Measurements from ENCODE around the gene TMEM134. TPM values are rescaled to one million over a fixed set of nuclear protein-coding genes. Genes with fewer than 3 reads are reported as not detected.
"Not testable (repeated sequence)": the region's sequence is repeated elsewhere in the genome, so short reads cannot be mapped to it uniquely, and the experiment has no call there.

TMEM134 gene
- total RNA-seq, 2 experiments from 2014 or later, result 52.6 to 56.1 TPM

DNA sequence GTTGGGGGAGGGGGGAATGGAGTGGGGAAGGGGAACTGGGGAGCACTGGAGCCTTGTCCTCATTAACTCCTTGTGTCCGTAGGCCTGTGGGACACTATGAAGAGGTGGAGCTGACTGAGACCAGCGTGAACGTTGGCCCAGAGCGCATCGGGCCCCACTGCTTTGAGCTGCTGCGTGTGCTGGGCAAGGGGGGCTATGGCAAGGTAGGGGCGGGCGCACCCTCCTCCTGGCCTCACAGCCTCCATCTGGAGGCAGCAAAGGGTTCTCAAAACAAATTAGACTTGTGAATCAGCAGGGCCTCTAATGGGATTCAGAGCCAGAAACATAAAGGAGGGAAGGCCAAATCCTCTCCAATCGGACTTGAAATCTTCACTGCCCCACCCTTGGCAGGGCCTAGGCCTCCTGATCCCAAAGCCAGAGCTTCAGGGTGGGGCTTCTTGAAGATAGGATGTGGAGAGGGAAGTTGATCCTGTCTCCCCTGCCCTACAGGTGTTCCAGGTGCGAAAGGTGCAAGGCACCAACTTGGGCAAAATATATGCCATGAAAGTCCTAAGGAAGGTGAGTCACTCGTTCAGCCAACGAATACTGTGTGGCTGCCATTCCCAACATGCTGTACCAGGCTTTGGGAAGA lies 39.9 kb downstream of the TMEM134 start:
- H3K27ac Mint-ChIP-seq, result peak overlapping the region; percentile 97
- no peaks in the 10 kb centered on the region for H3K9me3 Mint-ChIP-seq
- H3K27me3 Mint-ChIP-seq (ENCODE audit: low read depth), result no peaks in the 10 kb centered on the region
- intact Hi-C loops (cut with micrococcal nuclease), result loop anchor here (2.0 kb wide), 1 partner anchor 40 kb away; the partner anchor contains the start of gene TMEM134
- H3K4me3 Mint-ChIP-seq, result peak overlapping the region; percentile 98
- CTCF ChIA-PET, result interaction anchor here (0.6 to 2.7 kb wide), 4 partner anchors 10 to 27 kb away, joined by 3 to 7 read pairs (median 4); partner anchors contain the start of genes PPP1CA and TBC1D10C
- peaks cover 42% of the 10 kb centered on the region for H3K4me1 Mint-ChIP-seq (ENCODE audit: low read depth)
- peaks cover 15% of the 10 kb centered on the region for H3K36me3 Mint-ChIP-seq (ENCODE audit: low read depth)
- no peak for DNase-seq

DNA sequence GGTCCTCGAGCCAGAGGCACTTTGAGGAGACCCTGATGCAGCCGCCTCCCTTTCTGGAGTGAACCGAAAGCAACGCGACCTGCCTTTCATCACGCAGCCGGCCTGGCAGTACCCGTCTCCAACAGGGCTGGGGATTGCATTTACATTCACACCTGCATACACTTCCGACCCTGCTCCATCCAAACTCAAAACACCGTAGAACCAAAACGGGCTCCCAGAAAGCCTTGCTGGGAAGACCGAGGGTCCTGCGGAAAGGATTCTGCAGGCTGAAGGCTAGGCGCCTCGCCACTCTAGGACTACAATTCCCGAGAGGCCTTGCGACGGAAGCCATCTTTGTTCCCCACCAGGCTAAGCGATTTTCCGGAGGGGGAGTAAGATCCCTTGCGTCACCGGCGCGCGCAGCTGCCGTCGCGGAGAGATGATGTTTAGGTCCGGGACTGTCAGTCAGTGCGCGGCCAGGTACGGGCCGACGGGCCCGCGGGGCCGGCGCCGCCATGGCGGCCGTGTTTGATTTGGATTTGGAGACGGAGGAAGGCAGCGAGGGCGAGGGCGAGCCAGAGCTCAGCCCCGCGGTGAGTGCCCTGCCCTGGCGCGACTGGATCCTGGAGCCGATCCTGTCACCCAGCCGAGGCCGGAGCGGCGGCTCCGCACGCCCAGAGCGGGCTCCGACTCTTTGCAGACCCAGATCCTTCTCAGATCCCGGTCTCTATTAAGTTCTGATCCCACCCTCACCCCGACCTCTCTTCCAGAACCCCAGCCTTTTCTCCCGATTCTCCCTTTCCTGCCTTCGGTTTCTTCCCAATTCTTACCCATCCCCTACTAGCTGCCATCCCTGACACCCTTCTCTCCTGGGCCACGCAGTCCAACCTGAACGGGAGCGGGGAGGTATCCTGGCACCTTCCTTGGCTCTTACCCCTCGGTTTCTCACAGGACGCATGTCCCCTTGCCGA lies 40.7 kb downstream of the TMEM134 start, which contains the start of gene RPS6KB2:
TSS of gene RPS6KB2 (plus strand) at position 443 of the 950 bp plus-strand sequence. CDS start at position 495, 52 bp downstream.
- peaks cover 12% of the 10 kb centered on the region for H3K36me3 Mint-ChIP-seq (ENCODE audit: low read depth)
- intact Hi-C loops (cut with micrococcal nuclease), result loop anchor here (1.0 to 2.0 kb wide), 3 partner anchors 8 to 40 kb away; partner anchors contain the start of gene TMEM134
- H3K27ac Mint-ChIP-seq, result peak within 1 kb of the TSS; percentile 97
- DNase-seq, result peak; percentile 100
- peak within 1 kb of the TSS; percentile 98 for H3K4me3 Mint-ChIP-seq
- H3K27me3 Mint-ChIP-seq (ENCODE audit: low read depth), result no peaks in the 10 kb centered on the region
- peaks cover 35% of the 10 kb centered on the region for H3K4me1 Mint-ChIP-seq (ENCODE audit: low read depth)
- no peaks in the 10 kb centered on the region for H3K9me3 Mint-ChIP-seq
- CTCF ChIA-PET, result interaction anchor here (0.6 to 2.7 kb wide), 3 partner anchors 11 to 26 kb away, joined by 3 to 7 read pairs (median 4); partner anchors contain the start of genes PPP1CA and TBC1D10C

DNA sequence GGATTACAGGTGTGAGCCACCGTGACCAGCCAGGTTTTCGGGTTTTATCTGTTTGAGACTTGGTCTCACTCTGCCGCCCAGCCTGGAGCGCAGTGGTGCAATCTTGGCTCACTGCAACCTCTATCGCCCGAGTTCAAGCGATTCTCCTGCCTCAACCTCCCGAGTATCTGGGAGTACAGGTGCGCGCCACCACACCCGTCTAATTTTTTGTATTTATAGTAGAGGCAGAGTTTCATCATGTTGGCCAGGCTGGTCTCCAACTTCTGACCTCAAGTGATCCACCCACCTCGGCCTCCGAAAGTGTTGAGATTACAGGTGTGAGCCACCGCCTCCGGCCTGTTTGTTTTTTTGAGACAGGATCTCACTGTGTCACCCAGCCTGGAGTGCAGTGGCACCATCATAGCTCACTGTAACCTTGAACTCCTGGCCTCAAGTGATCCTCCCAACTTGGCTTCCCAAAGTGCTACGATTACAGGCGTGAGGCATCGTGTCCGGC lies 41.6 kb downstream of the TMEM134 start:
- H3K4me3 Mint-ChIP-seq, result peak overlapping the region; percentile 98
- CTCF ChIA-PET, result interaction anchor here (1.8 to 2.7 kb wide), 2 partner anchors 24 to 25 kb away, joined by 4 to 7 read pairs; partner anchors contain the start of genes PPP1CA and TBC1D10C
- H3K27ac Mint-ChIP-seq, result peak overlapping the region; percentile 97
- peaks cover 34% of the 10 kb centered on the region for H3K4me1 Mint-ChIP-seq (ENCODE audit: low read depth)
- H3K36me3 Mint-ChIP-seq (ENCODE audit: low read depth), result peaks cover 12% of the 10 kb centered on the region
- H3K27me3 Mint-ChIP-seq (ENCODE audit: low read depth); H3K9me3 Mint-ChIP-seq; intact Hi-C loops (cut with micrococcal nuclease): not testable (repeated sequence)
- peak; percentile 28 for DNase-seq

DNA sequence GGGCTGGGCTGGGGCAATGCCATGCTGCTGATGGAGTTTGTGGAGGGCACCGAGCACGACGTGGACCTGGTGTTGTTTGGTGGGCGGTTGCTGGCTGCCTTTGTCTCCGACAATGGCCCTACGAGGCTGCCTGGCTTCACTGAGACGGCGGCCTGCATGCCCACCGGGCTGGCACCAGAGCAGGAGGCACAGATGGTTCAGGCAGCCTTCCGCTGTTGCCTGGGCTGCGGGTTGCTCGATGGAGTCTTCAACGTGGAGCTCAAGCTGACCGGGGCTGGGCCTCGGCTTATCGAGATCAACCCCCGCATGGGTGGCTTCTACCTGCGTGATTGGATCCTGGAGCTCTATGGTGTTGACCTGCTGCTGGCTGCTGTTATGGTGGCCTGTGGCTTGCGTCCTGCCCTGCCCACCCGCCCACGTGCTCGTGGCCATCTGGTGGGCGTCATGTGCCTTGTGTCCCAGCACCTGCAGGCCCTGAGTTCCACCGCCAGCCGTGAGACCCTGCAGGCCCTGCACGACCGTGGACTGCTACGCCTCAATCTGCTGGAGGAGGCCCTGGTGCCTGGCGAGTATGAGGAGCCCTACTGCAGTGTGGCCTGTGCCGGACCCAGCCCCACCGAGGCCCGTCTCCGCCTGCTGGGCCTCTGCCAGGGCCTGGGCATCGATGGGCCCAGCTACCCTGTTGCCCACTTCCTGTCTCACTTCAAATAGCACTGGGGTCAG lies 45.0 kb downstream of the TMEM134 start:
- peaks cover 30% of the 10 kb centered on the region for H3K4me1 Mint-ChIP-seq (ENCODE audit: low read depth)
- CTCF ChIA-PET, result interaction anchor here (0.6 kb wide), 1 partner anchor 129 kb away, joined by 6 read pairs; no protein-coding TSS in a partner anchor
- H3K4me3 Mint-ChIP-seq, result no peak overlapping the region
- no peaks in the 10 kb centered on the region for H3K9me3 Mint-ChIP-seq
- intact Hi-C loops (cut with micrococcal nuclease), result no loop called here
- H3K27ac Mint-ChIP-seq, result no peak overlapping the region
- H3K27me3 Mint-ChIP-seq (ENCODE audit: low read depth), result no peaks in the 10 kb centered on the region
- H3K36me3 Mint-ChIP-seq (ENCODE audit: low read depth), result peaks cover 3% of the 10 kb centered on the region
- DNase-seq, result no peak

DNA sequence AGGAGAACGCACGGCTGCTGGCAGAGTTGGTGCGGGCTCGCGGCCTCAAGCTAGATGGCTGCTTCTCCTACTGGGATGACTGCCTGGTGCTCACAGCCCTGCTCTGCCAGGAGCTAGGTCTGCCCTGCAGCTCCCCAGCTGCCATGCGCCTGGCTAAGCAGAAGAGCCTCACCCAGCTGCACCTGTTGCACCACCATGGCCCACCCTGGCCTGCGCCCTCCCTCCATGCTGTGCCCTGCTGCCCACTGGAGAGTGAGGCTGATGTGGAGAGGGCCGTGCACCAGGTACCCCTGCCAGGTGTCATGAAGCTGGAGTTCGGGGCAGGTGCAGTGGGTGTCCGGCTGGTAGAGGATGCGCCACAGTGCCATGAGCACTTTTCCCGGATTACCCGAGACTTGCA lies 45.6 kb downstream of the TMEM134 start:
- H3K4me1 Mint-ChIP-seq (ENCODE audit: low read depth), result peaks cover 32% of the 10 kb centered on the region
- no peak overlapping the region for H3K27ac Mint-ChIP-seq
- peaks cover 2% of the 10 kb centered on the region for H3K36me3 Mint-ChIP-seq (ENCODE audit: low read depth)
- CTCF ChIA-PET, result no interaction called here
- H3K4me3 Mint-ChIP-seq, result no peak overlapping the region
- intact Hi-C loops (cut with micrococcal nuclease), result no loop called here
- no peaks in the 10 kb centered on the region for H3K9me3 Mint-ChIP-seq
- no peaks in the 10 kb centered on the region for H3K27me3 Mint-ChIP-seq (ENCODE audit: low read depth)
- no peak for DNase-seq

DNA sequence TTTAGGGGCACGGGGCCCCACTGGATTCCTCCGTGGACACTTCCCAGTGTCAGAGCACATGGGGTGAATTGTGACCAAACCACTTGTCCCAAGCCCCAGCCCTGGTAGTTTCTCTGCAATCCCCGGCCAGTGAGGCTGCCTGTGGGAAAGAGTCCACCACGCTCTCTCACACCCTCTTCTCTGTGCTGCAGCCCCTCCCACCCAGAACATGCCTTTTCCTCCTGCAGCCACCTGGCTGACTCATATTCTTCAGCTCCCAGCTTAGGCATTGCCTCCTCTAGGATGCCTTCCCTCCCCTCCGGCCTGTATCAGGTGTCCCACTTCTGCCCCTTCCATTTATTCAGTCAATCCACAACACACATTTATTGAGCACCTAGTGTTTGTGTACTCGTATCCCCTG lies 46.2 kb downstream of the TMEM134 start:
- no peak for DNase-seq
- Mint-ChIP-seq H3K4me3 (no peak overlapping the region), H3K4me1 (ENCODE audit: low read depth) (peaks cover 36% of the 10 kb centered on the region), H3K36me3 (ENCODE audit: low read depth) (no peaks in the 10 kb centered on the region), H3K27me3 (ENCODE audit: low read depth) (no peaks in the 10 kb centered on the region), H3K27ac (no peak overlapping the region), H3K9me3 (no peaks in the 10 kb centered on the region)
- CTCF ChIA-PET, result no interaction called here
- intact Hi-C loops (cut with micrococcal nuclease), result no loop called here

DNA sequence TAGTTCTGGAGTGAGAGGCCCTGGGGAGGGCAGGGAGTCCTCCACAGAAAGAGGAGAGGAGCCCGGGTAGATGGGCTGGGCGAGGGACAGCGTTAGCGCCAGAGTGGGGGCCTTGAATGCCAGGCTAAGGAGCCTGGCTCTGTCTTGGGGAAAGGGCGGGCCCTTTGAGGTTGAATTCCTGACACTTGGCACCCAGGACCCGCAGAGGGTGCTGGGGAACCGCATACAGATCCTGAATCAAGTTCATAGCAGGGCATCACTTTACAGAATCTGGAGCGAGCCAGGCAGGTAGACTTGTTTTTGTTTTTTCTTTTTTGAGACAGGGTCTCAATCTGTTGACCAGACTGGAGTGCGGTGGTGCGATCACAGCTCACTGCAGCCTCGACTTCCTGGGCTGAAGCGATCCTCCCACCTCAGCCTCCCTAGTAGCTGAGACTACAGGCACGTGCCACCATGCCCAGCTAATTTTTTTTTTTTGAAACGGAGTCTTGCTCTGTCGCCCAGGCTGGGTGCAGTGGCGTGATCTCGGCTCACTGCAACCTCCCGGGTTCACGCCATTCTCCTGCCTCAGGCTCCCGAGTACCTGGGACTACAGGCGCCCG lies 47.5 kb downstream of the TMEM134 start:
- Mint-ChIP-seq H3K4me3 (peak overlapping the region; percentile 60), H3K27ac (peak overlapping the region; percentile 50), H3K27me3 (ENCODE audit: low read depth) (no peaks in the 10 kb centered on the region), H3K36me3 (ENCODE audit: low read depth) (no peaks in the 10 kb centered on the region), H3K4me1 (ENCODE audit: low read depth) (peaks cover 39% of the 10 kb centered on the region), H3K9me3 (no peaks in the 10 kb centered on the region)
- DNase-seq, result no peak
- CTCF ChIA-PET, result interaction anchor here (4.7 kb wide), 1 partner anchor 19 kb away, joined by 28 read pairs; the partner anchor contains the start of genes PPP1CA and TBC1D10C
- intact Hi-C loops (cut with micrococcal nuclease), result loop anchor here (1.0 to 2.0 kb wide), 2 partner anchors 17 to 19 kb away; no protein-coding TSS in a partner anchor

DNA sequence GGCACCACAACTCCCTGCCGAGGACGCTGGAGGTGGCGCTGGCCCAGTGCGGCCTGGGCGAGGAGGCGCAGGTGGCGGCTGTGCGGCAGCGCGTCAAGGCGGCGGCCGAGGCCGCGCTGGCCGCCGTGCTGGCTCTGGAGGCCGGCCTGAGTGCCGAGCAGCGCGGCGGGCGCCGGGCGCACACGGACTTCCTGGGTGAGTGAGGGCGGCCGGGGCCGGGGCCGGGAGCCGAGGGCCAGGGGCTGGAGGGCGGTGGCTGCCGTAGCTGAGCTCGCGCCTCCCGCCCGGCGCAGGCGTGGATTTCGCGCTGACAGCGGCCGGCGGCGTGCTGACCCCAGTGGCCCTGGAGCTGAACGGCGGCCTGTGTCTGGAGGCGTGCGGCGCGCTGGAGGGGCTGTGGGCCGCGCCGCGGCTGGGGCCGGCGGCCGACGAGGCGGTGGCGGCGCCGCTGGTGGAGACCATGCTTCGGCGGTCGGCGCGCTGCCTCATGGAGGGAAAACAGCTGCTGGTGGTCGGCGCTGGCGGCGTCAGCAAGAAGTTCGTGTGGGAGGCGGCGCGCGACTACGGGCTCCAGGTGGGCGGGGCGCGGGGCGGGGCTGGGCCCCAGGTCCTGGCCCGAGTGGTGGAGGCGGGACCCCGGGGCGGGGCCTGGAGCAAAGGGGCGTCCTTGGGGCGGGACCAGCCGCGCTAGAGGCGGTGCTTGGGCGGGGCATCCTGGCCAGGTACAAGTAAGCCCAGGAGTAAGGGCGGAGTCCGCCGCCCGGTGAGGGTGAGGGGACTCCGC lies 48.2 kb downstream of the TMEM134 start:
- peak overlapping the region; percentile 50 for H3K27ac Mint-ChIP-seq
- no peaks in the 10 kb centered on the region for H3K27me3 Mint-ChIP-seq (ENCODE audit: low read depth)
- peaks cover 46% of the 10 kb centered on the region for H3K4me1 Mint-ChIP-seq (ENCODE audit: low read depth)
- DNase-seq, result peak; percentile 97
- peak overlapping the region; percentile 77 for H3K4me3 Mint-ChIP-seq
- intact Hi-C loops (cut with micrococcal nuclease), result loop anchor here (1.0 to 2.0 kb wide), 2 partner anchors 18 to 19 kb away; no protein-coding TSS in a partner anchor
- CTCF ChIA-PET, result interaction anchor here (0.9 to 4.7 kb wide), 4 partner anchors 12 to 69 kb away, joined by 3 to 28 read pairs (median 4); partner anchors contain the start of genes PPP1CA and TBC1D10C
- H3K36me3 Mint-ChIP-seq (ENCODE audit: low read depth), result no peaks in the 10 kb centered on the region
- H3K9me3 Mint-ChIP-seq, result no peaks in the 10 kb centered on the region

DNA sequence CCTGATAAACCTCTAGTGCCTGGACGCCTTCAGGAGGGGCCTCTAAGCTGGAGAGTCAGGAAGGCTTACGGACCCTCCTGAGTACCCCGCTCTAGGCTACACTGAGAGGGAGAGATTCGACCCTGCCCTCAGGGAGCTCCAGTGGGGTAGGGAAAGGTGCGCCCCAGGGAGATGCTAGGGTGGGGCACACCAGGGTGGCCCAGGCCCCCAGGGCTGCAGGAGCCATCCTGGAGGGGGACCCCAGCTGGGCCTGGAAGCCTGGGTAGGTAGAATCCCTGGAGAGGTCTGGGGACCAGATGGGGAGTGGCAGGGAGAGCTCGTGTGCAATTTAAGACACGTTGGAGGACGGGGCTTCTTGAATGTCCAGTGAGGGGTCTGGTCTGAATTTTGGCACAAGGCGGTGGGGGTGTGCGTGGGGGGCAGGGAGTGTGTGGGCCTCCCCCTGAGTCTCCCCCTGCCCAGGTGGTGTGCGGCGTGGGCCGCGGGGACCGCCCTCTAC lies 48.9 kb downstream of the TMEM134 start:
- no peak for DNase-seq
- H3K4me1 Mint-ChIP-seq (ENCODE audit: low read depth), result peaks cover 47% of the 10 kb centered on the region
- CTCF ChIA-PET, result interaction anchor here (0.9 to 4.7 kb wide), 4 partner anchors 11 to 69 kb away, joined by 3 to 28 read pairs (median 4); partner anchors contain the start of genes PPP1CA and TBC1D10C
- H3K27ac Mint-ChIP-seq, result peak overlapping the region; percentile 76
- intact Hi-C loops (cut with micrococcal nuclease), result loop anchor here (2.0 kb wide), 1 partner anchor 19 kb away; no protein-coding TSS in a partner anchor
- peak overlapping the region; percentile 77 for H3K4me3 Mint-ChIP-seq
- no peaks in the 10 kb centered on the region for H3K9me3 Mint-ChIP-seq
- H3K36me3 Mint-ChIP-seq (ENCODE audit: low read depth), result no peaks in the 10 kb centered on the region
- no peaks in the 10 kb centered on the region for H3K27me3 Mint-ChIP-seq (ENCODE audit: low read depth)

DNA sequence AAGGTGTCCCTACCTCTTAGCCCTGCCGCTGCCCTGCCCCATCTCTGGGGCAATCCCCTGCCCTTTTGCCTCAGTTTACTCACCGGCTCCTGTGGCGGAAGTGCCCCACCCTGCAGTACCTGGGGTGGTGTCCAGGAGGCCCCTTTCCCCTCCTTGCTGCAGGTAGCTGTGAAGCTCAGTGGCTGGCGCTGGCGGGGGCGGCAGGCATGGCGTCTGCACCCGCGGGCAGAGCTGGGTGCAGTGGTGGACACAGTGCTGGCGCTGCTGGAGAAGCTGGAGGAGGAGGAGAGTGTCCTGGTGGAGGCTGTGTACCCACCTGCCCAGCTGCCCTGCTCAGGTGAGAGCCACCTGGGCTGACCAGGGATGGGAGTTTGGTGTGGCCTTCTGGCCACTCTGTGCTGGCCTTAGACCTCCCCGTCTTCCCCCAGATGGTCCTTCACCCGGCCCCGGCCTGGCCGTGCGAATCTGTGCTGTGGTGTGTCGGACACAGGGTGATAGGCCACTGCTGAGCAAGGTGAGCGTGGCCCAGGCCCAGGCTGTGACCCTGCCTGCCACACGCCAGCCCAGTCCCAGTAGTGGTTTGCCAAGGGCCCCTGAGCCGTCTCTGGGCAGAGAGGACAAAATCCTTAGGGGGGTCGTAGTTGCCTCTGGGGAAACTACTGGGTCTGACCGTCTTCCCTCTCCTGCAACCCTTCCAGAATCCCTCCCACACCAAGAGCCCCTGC lies 49.6 kb downstream of the TMEM134 start:
- peak overlapping the region; percentile 68 for H3K27ac Mint-ChIP-seq
- peaks cover 51% of the 10 kb centered on the region for H3K4me1 Mint-ChIP-seq (ENCODE audit: low read depth)
- DNase-seq, result no peak
- CTCF ChIA-PET, result interaction anchor here (0.9 to 4.7 kb wide), 5 partner anchors 10 to 68 kb away, joined by 3 to 28 read pairs (median 3); partner anchors contain the start of genes PPP1CA, PTPRCAP and TBC1D10C
- H3K27me3 Mint-ChIP-seq (ENCODE audit: low read depth), result no peaks in the 10 kb centered on the region
- intact Hi-C loops (cut with micrococcal nuclease), result loop anchor here (2.0 kb wide), 1 partner anchor 19 kb away; no protein-coding TSS in a partner anchor
- H3K4me3 Mint-ChIP-seq, result peak overlapping the region; percentile 77
- no peaks in the 10 kb centered on the region for H3K36me3 Mint-ChIP-seq (ENCODE audit: low read depth)
- no peaks in the 10 kb centered on the region for H3K9me3 Mint-ChIP-seq

Measured in activated naive CD4-positive, alpha-beta T cell treated with anti-CD3 and anti-CD28 coated beads for 36 hours (primary cell).